Stimulated activated CD4-positive, alpha-beta T cell treated with anti-CD3 and anti-CD28 coated beads, TNF-alpha, amount 100 ng/mL, for 1 hour (primary cell): ENCODE measurements around the gene C3orf20.

Source experiments
- DNase-seq, 3 donors: peaks; one replicate each; pipeline ENCODE4 v3.0.0-alpha.2; 2020; ENCODE audit warnings: low read depth in 3 of 3, low spot score in 1 of 3

The C3orf20 gene

DNA sequence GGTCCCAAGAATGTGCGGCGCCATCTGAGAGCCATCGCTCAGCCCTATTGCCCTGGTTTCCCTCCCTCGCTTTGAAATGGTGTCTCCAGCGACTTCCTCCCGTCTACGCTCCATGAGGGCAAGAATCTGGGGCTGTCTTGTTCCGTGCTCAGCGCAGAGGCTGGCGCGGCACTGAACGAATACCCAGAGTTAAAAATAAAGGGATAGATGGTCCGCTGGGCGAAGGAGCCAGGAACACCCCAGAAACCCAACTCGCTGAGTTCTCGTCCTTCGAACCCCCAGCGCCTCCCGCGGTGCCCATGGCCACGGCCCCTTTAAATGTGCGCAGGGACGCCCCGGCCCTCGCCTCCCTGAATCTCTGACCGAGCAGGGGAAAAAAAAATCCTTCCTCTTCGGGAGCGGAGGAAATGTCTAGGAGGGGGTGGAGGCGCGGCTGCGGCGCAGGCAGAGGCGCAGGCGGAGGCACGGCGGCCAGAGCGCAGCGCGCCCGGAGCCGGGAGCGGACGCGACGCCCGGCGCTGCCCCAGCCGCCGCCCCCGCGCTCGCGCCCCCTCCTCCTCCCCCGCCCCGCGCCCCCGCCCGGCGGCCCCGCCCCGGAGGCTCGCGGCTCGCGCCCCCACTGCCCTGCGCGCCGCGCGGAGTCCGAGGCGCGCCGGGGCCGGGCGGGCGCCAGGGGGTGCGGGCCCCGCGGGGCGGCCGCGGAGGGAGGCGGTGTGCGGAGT, 135.3 kb downstream of the C3orf20 start:
- DNase-seq, result no peak

DNA sequence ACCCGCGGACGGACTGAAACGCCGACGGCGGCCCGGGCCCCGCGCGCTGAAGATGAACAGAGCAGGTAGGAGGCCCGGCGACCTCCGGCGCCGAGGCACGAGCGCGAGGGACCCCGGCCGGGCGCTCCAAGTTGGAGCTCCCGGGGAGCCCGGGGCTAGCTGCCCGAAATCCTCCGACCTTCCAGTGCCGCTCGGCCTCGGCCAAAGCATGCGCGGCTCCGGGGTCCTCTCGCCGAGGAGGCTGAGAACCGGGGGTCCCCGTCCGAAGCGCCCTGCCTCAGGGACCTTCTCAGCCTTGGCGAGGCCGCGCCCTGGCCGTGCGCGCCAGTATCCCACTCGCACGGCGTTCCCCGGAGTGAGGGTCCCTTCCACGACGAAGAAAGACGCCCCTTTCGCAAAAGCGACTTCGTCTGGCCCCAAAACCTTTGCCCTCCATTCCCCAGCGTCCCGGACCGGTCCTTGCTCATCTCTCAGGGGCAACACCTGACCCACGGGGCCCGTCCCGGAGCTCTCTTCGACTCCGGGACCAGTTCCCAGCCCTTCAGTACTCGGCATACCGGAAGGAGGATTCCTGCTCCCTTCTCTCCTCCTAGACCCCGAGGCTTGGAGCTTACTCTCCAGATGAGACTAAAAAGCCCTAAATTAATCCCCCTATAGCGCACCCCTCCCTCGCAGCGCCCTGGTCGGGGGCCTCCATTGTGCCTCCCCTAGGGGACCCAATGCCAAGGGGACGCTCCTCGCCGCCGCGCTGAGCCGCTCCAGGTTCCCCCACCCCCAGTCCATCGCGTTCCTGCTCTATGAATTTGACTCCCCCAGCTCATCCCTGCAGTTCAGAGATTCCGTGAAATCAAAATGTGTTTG, 136.1 kb downstream of the C3orf20 start:
- DNase-seq, result no peak

DNA sequence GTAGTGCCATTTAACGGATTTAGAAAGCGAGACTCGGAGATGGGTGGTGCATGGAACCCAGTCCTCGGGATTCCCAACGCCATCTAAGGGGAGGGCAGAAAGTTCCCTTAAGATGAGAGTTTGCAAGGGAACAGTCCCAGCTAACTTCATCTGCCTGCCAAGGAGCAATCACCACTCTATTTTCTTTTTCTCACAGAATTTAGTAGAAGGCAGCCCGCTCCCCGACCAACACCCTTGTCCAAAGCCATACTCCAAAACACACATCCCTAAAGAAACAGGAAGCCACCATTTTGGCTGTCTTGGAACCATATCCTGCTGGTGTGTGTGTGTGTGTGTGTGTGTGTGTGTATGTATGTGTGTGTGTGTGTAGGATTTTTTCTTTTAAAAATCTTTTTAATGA, 136.7 kb downstream of the C3orf20 start:
- DNase-seq, result no peak

DNA sequence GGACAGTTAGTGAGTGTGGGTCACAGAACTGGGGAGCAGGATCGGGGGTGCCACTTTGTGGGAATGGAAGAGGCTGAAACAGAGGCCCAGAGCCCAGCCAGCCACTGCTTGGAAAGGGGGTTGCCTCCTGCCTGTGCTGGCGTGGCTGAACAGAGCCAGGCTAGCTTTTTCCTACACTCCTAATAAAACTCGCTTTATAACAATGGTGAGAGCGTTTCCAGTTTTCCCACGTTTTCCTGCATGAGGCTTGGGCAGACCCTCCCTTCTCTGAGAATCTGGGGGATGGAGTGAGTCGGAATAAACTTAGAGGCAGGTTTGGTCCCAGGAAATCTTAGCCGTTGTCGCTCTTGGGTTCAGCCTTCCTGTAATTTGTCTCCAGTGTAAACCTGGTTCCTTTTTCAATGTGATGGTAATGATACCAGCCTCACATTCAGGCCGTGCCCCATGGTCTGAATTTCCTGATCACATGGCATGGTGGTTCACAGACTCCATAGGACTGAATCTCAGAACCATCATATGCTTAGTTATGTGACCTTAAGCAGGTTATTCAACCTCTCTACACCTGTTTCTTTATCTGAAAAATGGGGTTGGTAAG, 137.4 kb downstream of the C3orf20 start:
- no peak for DNase-seq

DNA sequence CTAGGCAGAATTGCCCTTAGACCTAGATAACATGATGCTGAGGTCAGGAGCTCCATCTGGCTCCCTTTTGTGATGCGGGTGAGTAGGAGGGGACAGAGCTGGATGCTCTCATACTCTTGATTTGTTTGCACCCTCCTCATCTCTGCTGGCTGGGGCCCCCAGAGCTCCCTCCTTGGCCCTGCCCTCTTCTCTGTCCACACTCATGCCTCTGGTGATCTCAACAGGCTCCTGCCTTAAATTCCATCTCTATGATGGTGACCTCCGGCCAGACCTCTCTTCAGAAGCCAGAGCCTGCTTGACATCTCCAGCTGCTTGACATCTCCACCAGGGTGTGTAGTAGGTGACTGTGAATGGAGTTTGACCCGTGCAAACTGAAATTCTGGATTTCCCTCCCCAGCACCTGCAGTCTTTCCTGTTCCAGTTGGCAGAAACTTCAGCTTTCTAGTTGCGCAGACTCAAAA, 139.5 kb downstream of the C3orf20 start:
- DNase-seq, result no peak

DNA sequence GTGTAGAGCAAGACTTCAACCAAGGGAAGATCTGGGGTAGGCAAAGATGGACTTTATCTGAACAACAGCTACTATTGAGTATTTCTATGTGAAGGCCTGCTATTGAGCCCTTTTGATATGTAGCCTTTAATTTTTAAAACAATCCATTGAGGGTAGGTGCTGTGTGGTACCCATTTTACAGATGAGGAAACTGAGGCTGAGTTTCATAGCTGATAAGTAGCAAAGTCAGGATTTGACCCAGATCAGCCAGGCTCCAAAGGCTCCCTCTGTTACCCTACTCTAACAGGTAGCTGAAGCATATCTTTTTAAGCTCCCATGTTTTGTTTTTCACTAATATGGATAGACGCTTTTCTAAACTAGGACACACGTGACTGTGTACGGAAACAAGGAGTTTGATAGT, 141.4 kb downstream of the C3orf20 start:
- no peak for DNase-seq

DNA sequence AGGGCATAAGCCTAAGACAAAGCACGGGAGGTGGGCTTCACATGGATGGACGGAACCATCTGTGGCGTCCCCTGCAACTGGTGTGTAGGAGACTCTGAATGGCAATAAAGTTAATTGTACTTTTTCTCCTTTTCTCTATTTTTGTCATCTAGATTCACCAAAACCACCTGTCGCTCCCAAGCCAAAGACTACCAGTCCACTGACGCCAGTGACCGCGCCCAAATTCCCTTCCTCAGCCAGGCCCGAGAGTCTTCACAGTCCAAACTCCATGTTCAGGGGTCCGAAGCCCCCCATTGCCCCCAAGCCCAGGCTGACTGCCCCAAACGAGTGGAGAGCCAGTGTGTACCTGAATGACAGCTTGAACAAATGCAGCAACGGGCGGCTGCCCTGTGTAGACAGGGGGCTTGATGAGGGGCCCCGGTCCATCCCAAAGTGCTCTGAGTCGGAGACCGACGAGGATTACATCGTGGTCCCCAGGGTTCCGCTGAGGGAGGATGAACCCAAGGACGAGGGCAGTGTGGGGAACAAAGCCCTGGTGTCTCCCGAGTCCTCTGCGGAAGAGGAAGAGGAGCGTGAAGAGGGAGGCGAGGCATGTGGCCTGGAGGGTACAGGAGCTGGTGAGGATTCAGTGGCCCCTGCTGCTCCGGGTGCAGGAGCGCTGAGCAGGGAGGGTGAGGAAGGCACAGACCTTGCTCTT, 144.0 kb downstream of the C3orf20 start, which contains the start of gene FGD5:
TSS of gene FGD5 (plus strand) at position 159 of the 697 bp plus-strand sequence. CDS start at position 269, 110 bp downstream.
- DNase-seq, result no peak

DNA sequence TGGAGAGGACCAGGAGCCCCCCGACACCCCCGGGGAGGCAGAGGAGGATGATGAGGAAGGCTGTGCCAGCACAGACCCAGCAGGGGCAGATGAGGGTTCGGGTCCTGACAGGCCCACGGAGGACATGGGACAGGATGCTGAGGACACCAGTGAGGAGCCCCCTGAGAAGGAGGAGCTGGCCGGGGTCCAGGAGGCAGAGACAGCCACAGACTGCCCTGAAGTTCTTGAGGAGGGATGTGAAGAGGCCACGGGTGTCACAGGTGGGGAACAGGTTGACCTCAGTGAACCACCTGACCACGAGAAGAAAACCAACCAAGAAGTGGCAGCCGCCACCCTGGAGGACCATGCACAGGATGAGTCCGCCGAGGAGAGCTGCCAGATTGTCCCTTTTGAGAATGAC, 144.7 kb downstream of the C3orf20 start:
- no peak for DNase-seq

DNA sequence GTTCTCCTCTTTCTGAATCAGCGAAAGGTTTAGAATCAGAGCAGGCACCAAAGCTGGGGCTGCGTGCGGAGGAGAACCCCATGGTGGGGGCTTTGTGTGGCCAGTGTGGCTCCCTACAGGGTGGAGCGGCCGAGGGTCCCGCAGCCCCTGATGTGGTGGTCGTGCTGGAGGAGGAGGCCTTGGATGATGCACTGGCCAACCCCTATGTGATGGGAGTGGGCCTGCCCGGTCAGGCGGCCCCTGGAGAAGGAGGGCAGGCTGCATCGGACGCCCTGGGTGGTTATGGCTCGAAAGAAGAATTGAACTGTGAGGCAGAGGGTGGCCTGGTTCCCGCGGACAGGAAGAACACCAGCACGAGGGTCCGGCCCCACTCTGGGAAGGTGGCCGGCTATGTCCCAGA, 145.2 kb downstream of the C3orf20 start:
- DNase-seq, result no peak

DNA sequence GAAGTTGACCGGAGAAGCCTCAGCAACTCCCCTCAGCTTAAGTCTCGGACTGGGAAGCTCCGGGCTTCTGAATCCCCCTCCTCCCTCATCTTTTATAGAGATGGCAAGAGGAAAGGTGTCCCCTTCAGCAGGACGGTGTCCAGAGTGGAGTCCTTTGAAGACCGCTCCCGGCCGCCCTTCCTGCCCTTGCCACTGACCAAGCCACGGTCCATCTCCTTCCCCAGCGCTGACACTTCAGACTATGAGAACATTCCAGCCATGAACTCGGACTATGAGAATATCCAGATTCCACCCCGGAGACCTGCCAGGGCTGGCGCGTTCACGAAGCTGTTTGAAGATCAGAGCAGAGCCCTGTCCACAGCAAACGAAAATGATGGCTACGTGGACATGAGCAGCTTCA, 146.2 kb downstream of the C3orf20 start:
- no peak for DNase-seq

DNA sequence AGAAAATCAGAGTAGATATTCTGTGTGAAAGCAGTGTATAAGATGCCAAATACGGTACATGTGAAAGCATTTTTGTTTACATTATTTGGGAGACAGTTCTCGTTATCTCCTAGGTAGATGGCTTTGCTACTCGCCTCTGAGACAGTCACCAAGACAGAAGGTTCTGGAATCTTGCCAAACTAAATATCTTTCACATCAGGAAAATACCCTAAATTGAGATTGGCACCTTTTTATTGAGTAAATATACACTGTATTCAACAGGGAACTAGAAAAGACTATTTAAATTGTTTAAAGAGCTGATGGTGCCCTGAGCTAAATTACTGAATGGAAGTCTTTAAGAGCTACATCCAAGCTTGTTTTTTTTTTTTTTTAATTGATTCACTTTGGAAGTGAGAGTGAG, 147.2 kb downstream of the C3orf20 start:
- DNase-seq, result no peak
